Left colon (tissue), 2 donors: ENCODE measurements around the gene UROD. TPM values are rescaled to one million over a fixed set of nuclear protein-coding genes. Genes with fewer than 3 reads are reported as not detected.
A peak's percentile ranks its signal among the peaks of the same experiment; 100 is the strongest.
"Not testable (repeated sequence)": the region's sequence is repeated elsewhere in the genome, so short reads cannot be mapped to it uniquely, and the experiment has no call there.

Experiments
- ATAC-seq: fragments of 200-7000 bp; cut with Tn5 transposase; one replicate; pipeline ENCODE4 v1.9.1; 2020; ENCODE audit warnings: mild to moderate bottlenecking, moderate library complexity
- DNase-seq, 2 donors: peaks; one replicate each; pipeline ENCODE4 v3.0.0-alpha.2; 2020
- intact Hi-C, 2 donors: fragments of 100-400 bp; cut with DNase I in 1 of 2; cut with micrococcal nuclease in 1 of 2; formaldehyde crosslinking; loops; one replicate each; pipeline versions ENCODE4 v1.11.2 to v1.14.0; 2022; cut with DNase I, micrococcal nuclease
- long read RNA-seq: library from polyadenylated mRNA; unstranded; transcript quantifications from one replicate; pipeline ENCODE4 v2.0.0, GENCODE V29; 2021
- total RNA-seq, 2 donors: library from RNA; stranded (reverse); fragmentation: NEBNext Ultra II Directional; extraction: Animal tissue kit (Norgen Biotek cat#: 25700); gene quantifications; one replicate each; pipeline ENCODE4 v1.2.1, GENCODE V29; 2021
- donor health status: DM: no; HTN: no; CAD: no.
- donor health status: DM: yes; HTN: yes; CAD: no.

The UROD gene
- total RNA-seq = 10 to 100 TPM; 45.4 to 46.4 TPM
- long read RNA-seq, transcript UROD-201 (10 exons, 1,300 nt) = major isoform, 45 of 62 reads
- long read RNA-seq, partial matches to known transcripts = 3 of 62 reads
- long read RNA-seq, other reads (novel, unspliced or antisense) = 12 of 62 reads

DNA sequence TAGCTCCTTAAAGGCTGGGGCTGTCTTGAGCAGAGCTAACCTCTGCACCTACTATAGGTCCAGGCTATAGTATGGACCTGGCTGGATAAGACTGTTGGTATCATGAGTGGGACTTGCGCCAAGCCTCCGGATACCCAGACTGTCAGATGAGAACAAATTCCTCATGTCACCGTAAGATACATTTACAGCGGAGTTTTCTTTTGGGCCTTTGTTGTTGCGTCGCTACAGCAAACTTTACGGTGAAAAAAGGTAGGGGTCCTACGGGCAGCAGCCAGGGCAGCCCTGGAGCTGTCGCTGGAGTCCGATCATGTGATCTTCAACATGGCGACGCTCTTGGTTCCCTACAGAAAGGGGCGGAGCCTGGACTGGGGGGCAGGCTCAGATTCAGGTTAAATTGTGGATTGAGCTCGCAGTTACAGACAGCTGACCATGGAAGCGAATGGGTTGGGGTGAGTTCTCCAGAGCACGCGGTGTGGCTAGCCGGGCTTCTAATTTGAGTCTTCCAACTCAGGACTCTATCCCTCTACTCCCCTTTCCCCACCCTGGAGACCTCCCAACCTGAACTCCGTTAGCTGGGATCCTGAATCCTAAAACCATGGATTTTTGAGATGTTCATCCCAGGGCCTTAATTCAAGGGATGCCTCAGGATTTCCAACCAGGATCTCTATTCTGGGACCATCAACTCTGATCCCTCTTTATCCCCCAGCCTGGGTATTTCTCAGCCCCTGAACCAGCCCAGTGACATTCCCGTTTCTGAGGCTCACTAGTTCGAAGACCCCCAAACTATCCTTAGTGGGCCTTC lies at the start of gene UROD:
Gene UROD (plus strand): TSS at position 418 of the 802 bp plus-strand sequence. CDS start 12 bp downstream, at position 430.
- intact Hi-C loops = loop anchor here in 1 of 2 donors (5.0 to 10.0 kb wide), 2 partner anchors 217 to 480 kb away; partner anchors contain the start of gene TESK2
- DNase-seq (peak; percentile 93 to 94), ATAC-seq (peak; percentile 77)

DNA sequence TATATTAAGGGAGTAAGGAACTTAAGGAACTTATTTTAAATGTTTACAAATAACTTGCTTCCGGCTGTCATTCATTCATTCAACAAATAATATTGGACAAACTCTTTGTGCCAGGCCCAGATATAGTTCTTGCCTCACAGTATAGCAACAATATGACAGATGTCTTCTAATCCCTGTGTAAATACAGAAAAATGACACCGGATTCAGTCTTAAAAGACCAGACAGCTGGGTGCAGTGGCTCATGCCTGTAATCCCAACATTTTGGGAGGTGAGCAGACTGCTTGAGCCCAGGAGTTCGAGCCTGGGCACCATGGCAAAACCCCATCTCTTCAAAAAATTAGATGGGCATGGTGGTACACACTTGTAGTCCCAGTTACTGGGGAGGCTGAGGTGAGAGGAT lies 49.3 kb upstream of the UROD start:
- intact Hi-C loops = no loop called here

DNA sequence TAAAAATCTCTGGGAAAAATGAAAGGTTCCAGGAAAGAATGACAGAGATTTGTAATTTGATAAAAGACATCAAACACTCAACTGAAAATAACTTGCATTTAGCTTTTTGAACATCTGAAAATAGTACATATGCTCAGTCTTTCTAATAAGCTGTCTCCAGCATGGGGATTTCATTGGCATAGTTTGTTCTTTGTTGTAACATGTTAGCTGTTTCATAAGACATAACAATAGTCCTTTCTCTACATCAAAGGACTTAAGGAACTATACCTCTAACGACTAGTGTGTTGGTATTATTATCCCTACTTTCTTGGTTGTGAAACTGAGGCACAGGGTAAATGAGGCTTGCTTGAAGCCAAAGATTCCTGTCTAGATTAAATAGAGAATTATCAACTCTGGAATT lies 47.7 kb upstream of the UROD start:
- no peak for ATAC-seq
- DNase-seq = no peak
- intact Hi-C loops = no loop called here

More for the DNA sequence above, 49.3 kb upstream of the UROD start:
- no peak for DNase-seq
- ATAC-seq = no peak

DNA sequence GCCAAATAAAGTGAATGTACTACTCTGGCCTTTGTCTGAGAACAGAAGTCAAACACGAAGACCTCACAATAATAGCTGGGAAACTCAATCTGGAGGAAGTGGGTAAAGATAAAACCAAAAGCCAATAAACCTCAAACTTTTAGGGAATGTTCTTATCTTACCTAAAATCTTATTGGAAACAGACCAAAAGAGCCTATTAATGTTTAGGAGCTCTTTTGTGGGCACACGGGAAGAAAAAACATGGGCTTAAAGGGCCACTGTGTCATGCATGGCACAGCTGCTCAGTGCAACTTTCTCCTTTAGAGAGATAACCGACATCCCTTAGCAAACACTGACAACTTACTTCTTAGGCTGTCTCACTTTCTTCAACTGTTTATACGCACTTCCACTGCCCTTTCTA lies 41.7 kb upstream of the UROD start:
- no peak for ATAC-seq
- intact Hi-C loops = no loop called here
- DNase-seq = no peak

DNA sequence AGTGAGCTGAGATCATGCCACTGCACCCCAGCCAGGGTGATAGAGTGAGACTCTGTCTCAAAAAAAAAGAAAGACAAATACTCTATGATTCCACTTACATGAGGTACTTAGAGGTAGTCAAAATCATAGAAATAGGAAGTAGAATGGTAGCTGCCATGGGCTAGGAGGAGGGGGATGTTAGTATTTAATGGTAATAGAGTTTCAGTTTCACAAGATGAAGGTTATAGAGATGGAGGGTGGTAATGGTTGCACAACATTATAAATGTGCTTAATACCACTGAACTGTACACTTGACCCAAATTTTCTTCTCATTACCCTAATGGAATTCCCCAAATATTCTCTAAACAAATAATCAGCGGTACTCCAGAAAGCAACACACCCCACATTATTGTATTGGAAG lies 38.4 kb upstream of the UROD start:
- DNase-seq (no peak), ATAC-seq (no peak)
- intact Hi-C loops = no loop called here

DNA sequence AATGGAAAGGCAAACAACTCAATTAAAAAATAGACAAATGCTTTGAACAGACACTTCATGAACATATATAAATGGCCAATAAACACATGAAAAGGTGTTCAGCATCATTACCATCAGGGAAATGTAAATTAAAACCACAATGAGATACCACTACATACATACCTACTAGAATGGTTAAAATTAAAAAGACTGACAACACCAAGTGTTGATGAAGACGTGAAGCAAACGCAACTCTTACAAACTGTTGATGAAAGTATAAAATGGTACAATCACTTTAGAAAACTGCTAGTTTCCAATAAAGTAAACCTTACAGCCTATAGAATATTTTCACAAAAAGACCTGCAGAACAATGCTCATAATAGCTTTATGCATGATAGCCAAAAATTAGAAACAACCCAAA lies 35.8 kb upstream of the UROD start:
- no peak for DNase-seq
- no peak for ATAC-seq
- intact Hi-C loops = no loop called here

DNA sequence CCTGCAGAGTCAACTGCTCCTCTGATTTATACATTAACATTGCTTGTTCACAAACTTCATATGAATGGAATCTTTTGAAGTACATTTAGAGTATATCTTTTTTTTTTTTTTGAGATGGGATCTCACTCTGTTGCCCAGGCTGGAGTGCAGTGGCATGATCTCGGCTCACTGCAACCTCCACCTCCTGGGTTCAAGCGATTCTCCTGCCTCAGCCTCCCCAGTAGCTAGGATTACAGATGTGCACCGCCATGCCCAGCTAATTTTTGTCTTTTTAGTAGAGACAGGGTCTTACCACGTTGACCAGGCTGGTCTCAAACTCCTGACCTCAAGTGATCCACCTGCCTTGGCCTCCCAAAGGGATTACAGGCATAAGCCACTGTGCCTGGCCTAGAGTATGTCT lies 34.7 kb upstream of the UROD start:
- intact Hi-C loops, ATAC-seq, DNase-seq: not testable (repeated sequence)

DNA sequence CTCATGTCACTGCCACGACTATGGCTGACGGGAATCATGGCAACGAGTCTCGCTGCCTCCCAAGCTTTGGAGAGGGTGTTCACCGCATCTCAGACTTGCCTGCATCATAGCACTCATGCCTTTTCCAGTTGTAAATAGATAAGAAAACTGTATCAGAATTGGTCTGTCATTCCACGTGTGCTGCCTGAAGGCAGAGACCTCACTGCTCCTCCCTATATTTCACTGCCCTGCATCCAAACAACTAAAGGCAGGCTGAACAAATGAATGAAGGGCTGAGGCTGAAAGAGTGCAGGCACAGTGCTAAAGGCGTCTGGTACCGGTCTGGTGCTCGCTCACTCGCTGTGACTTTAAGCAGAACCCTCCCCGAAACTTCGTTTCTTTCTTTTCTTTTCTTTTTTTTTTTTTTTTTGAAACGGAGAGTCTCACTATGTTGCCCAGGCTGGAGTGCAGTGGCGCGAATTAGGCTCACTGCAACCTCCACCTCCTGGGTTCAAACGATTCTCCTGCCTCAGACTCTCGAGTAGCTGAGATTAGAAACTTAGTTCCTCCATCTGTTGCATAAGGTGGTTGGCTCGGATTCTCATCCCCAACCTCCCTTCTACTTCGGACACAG lies 26.2 kb upstream of the UROD start:
- DNase-seq = no peak

DNA sequence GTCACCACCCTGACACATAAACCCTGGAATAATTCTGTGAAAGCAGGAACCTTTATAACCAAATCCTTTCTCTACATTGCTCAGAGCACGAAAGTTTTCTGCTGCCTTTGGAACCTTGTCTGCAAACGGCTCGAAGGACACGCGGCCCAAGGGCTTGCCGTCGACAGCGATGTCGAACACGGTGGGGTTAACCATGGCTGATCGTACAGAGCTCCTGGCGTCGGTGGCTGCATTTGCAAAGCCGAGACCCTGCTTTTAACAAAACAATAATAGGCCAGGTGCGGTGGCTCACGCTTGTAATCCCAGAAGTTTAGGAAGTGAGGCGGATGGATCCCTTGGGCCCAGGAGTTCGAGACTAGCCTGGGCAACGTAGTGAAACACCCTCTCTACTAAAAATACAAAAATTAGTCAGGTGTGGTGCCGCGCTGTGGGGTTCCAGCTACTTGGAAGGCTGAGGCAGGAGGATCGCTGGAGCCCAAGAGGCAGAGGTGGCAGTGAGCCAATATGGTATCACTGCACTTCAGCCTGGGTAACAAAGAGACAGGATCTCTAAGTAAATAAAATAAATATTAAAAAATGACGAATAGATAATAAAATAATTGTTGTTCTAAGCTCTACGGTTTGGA lies 23.4 kb upstream of the UROD start:
- intact Hi-C loops = no loop called here
- ATAC-seq = no peak

More for the DNA sequence above, 26.2 kb upstream of the UROD start:
- peak; percentile 36 for ATAC-seq
- intact Hi-C loops = no loop called here

DNA sequence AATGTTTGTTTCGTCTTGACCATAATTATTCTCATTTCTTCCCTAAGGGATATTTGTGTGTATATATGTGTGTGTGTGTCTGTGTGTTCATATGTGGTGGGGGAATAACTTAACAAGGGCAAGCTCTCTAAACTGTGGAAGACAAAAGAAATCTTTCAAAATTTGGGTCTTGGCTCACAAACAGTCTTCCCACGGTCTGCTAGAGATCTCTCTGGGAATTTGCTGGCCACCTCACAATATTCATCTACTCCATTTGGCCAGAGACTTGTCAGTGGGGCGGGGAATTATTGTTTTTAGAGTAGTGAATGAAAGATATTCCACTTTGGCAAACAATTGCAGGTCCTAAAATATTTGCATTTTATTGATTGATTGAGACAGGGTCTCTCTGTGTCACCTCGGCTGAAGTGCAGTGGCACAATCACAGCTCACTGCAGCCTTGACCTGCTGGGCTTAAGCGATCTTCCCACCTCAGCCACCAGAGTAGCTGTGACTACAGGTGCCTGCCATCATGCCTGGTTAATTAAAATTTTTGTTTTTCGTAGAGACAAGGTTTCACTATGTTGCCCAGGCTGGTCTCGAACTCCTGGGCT lies 17.6 kb upstream of the UROD start:
- intact Hi-C loops = no loop called here
- DNase-seq = no peak
- ATAC-seq = no peak

More for the DNA sequence above, 23.4 kb upstream of the UROD start:
- DNase-seq = no peak

DNA sequence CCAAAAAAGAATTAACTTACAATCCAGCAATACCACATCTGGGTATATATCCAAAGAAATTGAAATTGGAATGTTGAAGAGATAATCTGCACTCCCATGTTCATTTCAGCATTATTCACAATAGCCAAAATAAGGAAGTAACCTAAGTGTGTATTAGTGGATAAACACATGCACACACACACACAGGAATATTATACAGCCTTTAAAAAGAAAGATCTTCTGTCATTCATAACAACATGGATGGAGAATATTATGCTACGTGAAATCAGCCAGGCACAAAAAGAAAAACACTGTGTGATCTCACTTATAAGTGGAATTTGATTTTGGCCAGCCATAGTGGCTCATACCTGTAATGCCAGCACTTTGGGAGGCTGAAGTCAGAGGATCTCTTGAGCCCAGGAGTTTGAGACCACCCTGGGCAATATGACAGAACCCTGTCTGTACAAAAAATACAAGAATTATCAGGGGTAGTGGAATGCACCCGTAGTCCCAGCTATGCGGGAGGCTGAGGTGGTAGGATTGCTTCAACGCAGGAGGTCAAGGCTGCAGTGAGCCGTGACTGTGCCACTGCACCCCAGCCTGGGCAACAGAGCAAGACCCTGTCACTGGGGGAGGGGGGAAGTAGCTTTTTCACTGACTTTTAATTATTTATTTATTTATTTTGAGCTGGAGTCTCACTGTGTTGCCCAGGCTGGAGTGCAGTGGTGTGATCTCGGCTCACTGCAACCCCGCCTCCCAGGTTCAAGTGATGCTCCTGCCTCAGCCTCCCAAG lies 16.4 kb upstream of the UROD start:
- intact Hi-C loops = no loop called here
- ATAC-seq (no peak), DNase-seq (no peak)

DNA sequence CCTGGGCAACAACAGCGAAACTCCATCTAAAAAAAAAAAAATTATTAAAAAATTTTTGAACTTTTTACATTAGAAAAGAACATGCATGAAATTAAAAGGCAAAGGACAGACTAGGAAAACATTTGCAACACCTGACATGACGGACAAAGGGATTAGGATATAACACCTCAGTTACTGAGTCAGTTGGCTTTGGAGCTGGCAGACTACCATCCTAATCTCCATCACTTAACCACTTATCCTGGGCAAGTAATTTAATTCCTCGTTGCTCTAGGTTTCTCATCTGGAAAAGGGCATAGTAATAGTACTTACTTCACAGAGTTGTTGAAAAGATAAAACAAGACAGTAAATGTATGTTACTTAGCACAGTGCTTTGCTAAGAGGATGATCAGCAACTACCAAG lies 12.8 kb upstream of the UROD start:
- intact Hi-C loops = no loop called here
- ATAC-seq (no peak), DNase-seq (no peak)

DNA sequence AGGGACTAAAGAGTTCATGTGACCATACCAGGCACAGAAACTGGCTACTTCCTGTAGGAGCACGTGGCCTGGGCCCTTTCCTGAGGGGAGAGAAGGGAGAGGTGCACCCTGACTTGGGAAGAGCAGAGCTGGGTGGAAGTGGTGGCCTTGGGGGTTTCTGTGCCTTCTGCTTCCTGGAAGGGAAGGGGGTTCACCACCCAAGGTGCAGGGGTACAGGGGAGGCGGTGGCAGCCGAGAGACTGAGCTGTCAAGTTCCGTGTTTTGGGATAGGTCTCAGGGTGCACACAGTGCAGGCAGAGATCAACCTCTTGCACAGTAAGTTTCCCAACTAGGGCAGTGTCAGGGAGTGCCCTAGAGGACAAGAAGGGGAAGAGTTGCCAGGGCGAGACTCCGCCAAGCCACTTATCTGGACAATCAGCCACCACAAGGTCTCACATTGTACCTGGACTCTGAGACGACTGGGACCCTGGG lies 11.0 kb upstream of the UROD start:
- DNase-seq (no peak), ATAC-seq (peak; percentile 23)

DNA sequence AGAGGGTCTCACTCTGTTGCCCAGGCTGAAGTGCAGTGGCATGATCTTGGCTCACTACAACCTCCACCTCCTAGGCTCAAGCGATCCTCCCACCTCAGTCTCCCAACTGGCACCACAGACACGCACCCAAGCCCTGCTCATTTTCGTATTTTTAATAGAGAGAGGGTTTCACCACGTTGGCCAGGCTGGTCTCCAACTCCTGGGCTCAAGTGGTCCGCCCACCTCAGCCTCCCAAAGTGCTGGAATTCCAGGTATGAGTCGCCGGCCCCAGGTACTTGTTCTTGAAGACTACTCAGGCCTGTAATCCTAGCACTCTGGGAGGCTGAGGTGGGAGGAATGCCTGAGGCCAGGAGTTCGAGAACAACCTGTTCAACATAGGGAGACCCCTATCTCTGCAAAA lies 10.5 kb upstream of the UROD start:
- DNase-seq, intact Hi-C loops, ATAC-seq: not testable (repeated sequence)

More for the DNA sequence above, 11.0 kb upstream of the UROD start:
- intact Hi-C loops = no loop called here

DNA sequence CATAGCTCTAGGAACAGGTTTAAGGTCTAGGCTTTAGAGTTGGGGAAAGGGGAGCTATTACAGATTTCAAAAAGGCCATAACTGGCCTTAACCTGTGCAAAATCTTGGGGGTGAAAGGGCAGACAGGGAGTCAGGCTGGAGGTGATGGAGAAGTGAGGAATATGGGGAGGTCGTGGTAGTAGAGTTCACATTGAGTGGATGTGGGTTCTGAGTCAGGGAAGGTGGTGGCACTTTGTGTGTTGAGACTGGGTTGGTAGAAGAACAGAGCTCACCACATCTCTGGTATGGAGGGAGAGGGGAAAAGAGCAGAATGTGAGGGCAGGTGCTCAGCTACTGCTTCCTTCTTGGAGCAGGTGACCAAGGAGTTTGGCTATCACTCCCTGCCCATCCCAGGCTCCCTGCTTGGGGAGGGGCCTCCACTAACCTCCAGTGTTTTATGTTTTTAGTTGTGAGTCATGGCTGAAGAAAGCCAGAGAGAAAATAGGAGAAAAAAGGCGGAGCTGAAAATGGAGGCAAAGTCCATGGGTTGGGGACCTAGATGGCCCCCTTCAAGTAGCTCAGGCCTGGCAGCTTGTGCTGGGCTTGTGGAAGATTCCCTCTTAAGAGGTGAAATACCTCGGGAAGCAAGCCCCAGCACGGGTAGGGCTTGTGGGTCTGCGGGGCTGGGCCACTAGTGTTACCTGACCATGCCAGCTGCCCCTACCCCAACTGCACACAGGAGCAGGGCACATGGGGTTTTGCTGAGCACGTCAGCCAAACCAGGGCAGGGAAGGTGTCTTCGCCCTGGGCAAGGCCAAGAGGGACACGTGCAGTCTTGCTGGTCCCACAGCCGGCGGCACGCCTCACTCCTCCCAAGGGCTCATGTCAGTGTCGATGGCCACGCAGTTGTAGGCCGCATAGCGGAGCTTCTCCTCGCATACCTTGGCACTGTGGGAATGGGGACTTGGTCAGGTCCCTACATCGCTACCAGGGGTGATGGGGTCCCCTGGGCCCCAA lies 9.1 kb upstream of the UROD start:
- no peak for DNase-seq
- peak; percentile 56 for ATAC-seq
- intact Hi-C loops = no loop called here

DNA sequence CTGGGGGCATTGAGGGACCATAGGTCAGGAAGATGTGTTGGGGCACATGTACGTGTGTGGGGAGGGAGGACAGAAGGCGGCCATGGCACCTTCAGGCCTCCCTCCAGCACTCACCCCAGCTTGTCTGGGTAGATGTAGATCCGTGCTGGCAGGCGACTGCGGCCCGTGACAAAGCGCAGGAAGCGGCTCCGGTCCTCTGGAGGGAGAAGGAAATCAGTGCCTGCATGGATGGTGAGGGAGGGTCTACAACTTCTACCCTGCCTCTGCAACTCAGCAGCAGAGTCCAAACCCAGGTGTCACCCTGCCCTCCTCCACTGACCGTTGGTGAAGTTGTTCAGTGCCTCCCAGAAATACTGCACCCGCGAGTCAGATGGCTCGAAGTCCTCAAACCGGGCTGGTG lies 8.3 kb upstream of the UROD start:
- intact Hi-C loops = no loop called here
- ATAC-seq = peak; percentile 4
- no peak for DNase-seq

DNA sequence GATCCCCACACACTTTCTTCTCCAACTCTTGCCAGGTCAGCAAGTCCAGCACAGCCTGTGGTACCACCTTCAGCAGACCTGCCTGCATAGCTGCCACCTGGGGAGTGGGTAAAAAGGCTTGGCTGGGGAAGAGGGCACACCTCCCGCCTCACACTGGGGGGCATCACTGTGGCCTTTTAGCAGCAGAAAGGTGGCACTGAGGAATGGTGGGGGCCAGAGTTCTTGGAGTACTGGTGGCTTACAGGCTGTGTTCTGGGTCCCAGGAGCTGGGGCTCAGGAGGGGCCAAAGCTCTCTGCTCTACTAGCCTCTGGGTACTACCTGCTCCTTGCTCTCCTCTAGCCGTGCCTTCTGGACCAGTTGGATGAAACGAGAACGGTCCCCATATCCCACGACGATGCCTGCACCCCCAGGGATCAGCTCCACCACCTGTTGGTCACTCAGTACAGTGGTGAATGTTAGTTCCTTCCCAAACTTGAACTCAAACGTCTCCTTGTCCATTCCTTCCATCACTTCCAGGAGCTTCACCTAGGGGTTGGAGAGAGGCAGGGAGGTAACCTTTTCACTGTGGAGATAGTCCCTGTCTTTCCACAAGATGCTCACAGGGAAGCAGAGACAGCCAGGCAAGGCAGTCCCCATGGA lies 7.7 kb upstream of the UROD start:
- intact Hi-C loops = no loop called here
- ATAC-seq (no peak), DNase-seq (no peak)
